Neural cell (in vitro differentiated cells): ENCODE results near the gene MB21D2. TPM values are rescaled to one million over a fixed set of nuclear protein-coding genes. Genes with fewer than 3 reads are reported as not detected.

Experiments used
- H2AFZ ChIP-seq: fragments of 200-600, 300-800 bp; sonication (generic), shearing (Covaris generic); 2 replicates; pipeline ENCODE4 v1.6.0; 2014; ENCODE audit warnings: low read depth, mild to moderate bottlenecking, antibody characterized with exemption, low read length, moderate library complexity
- H3F3A ChIP-seq: fragments of 200-600 bp; shearing (Covaris generic); 2 replicates; pipeline ENCODE4 v1.6.1; 2016; ENCODE audit warnings: mild to moderate bottlenecking, moderate library complexity, mixed read lengths, antibody characterized with exemption, low read length; ENCODE audit not compliant: insufficient read depth, poor library complexity, severe bottlenecking
- H3K27ac ChIP-seq: fragments of 200-600, 300-800 bp; sonication (generic), shearing (Covaris generic); 2 replicates; pipeline ENCODE4 v1.5.1; 2014; ENCODE audit warnings: mild to moderate bottlenecking, low read length, moderate library complexity
- H3K27me3 ChIP-seq: fragments of 300-800, 200-600 bp; sonication (generic), shearing (Covaris generic); 2 replicates; pipeline ENCODE4 v1.6.0; 2014; ENCODE audit warnings: mild to moderate bottlenecking, low read depth, low read length, moderate library complexity; ENCODE audit not compliant: insufficient read depth
- H3K36me3 ChIP-seq: fragments of 300-800, 200-600 bp; sonication (generic), shearing (Covaris generic); 2 replicates; pipeline ENCODE4 v1.5.1; 2014; ENCODE audit warnings: mild to moderate bottlenecking, antibody characterized with exemption, low read length, moderate library complexity; ENCODE audit not compliant: insufficient read depth
- H3K4me2 ChIP-seq: fragments of 300-800, 200-600 bp; sonication (generic), shearing (Covaris generic); 2 replicates; pipeline ENCODE4 v1.6.0; 2014; ENCODE audit warnings: mild to moderate bottlenecking, low read length
- H3K4me3 ChIP-seq: fragments of 300-800, 200-600 bp; sonication (generic), shearing (Covaris generic); 2 replicates; pipeline ENCODE4 v1.5.1; 2014; ENCODE audit warnings: mild to moderate bottlenecking, low read length, moderate library complexity
- H3K79me2 ChIP-seq: fragments of 200-600 bp; shearing (Covaris generic); replicated peaks from 2 replicates; pipeline ENCODE4 v1.6.0; 2014; ENCODE audit warnings: mild to moderate bottlenecking, low read length, moderate library complexity; ENCODE audit not compliant: insufficient read depth
- H3K9ac ChIP-seq: fragments of 300-800, 200-600 bp; sonication (generic), shearing (Covaris generic); 2 replicates; pipeline ENCODE4 v1.6.1; 2016; ENCODE audit warnings: mild to moderate bottlenecking, low read length, mixed read lengths
- H3K9me2 ChIP-seq: fragments of 200-600 bp; shearing (Covaris generic); 2 replicates; pipeline ENCODE4 v1.6.1; 2016; ENCODE audit warnings: mild to moderate bottlenecking, low read length, mixed read lengths; ENCODE audit not compliant: insufficient read depth
- H3K9me3 ChIP-seq: fragments of 200-600, 300-800 bp; sonication (generic), shearing (Covaris generic); 2 replicates; pipeline ENCODE4 v1.6.1; 2016; ENCODE audit warnings: mild to moderate bottlenecking, mixed run types, low read length, moderate library complexity, mixed read lengths
- H4K20me1 ChIP-seq: fragments of 200-600 bp; shearing (Covaris generic); 2 replicates; pipeline ENCODE4 v1.6.1; 2016; ENCODE audit warnings: mild to moderate bottlenecking, mixed run types; ENCODE audit not compliant: insufficient read depth
- CTCF ChIP-seq: fragments of 450-650 bp; IDR thresholded peaks from 2 replicates; pipeline ENCODE4 v1.5.1; 2014; ENCODE audit warnings: antibody characterized with exemption, mild to moderate bottlenecking, moderate library complexity; ENCODE audit not compliant: poor library complexity, severe bottlenecking
- EP300 ChIP-seq: fragments of 450-650 bp; conservative IDR thresholded peaks from 2 replicates; pipeline ENCODE4 v1.6.1; 2014; ENCODE audit warnings: antibody characterized with exemption, mild to moderate bottlenecking, moderate library complexity; ENCODE audit not compliant: poor library complexity, severe bottlenecking
- EZH2 ChIP-seq: fragments of 200-600, 300-800 bp; shearing (Covaris generic), sonication (generic); IDR thresholded peaks from 2 replicates; pipeline ENCODE4 v1.6.1; 2014; ENCODE audit warnings: antibody characterized with exemption, low read length, borderline replicate concordance, mild to moderate bottlenecking; ENCODE audit not compliant: insufficient read depth, poor library complexity, severe bottlenecking
- MXI1 ChIP-seq: fragments of 450-650 bp; conservative IDR thresholded peaks from 2 replicates; pipeline ENCODE4 v1.6.1; 2014; ENCODE audit warnings: antibody characterized with exemption, mild to moderate bottlenecking; ENCODE audit not compliant: poor library complexity, severe bottlenecking
- POLR2AphosphoS5 ChIP-seq: IDR thresholded peaks from 2 replicates; pipeline ENCODE4 v1.6.1; 2012
- RAD21 ChIP-seq: fragments of 450-650 bp; conservative IDR thresholded peaks from 2 replicates; pipeline ENCODE4 v1.6.1; 2014; ENCODE audit warnings: antibody characterized with exemption, mild to moderate bottlenecking, moderate library complexity
- REST ChIP-seq: IDR thresholded peaks from 2 replicates; pipeline ENCODE4 v1.6.1; 2012; ENCODE audit warnings: borderline replicate concordance
- SMC3 ChIP-seq: fragments of 450-650 bp; conservative IDR thresholded peaks from 2 replicates; pipeline ENCODE4 v1.6.1; 2014; ENCODE audit warnings: antibody characterized with exemption, mild to moderate bottlenecking, moderate library complexity; ENCODE audit not compliant: poor library complexity
- TAF1 ChIP-seq: IDR thresholded peaks from 2 replicates; pipeline ENCODE4 v1.6.1; 2012; ENCODE audit warnings: low read depth
- polyA plus RNA-seq: library from polyadenylated mRNA; depleted of rRNA; stranded (reverse); fragments of >200 nt; gene quantifications from 2 replicates; pipeline ENCODE4 v1.2.3, GENCODE V29; 2014

Gene MB21D2
- polyA plus RNA-seq, 1 donor from 2014 or later: 39.0 TPM

- Histone ChIP-seq H3K9me2 (no peaks in the 10 kb centered on the region), H3K9ac (peak overlapping the region; percentile 33), H4K20me1 (no peaks in the 10 kb centered on the region), H3K27ac (peak overlapping the region; percentile 60), H3K27me3 (no peaks in the 10 kb centered on the region), H3K9me3 (no peaks in the 10 kb centered on the region), H2AFZ (no peak overlapping the region), H3K4me3 (peak overlapping the region; percentile 22), H3F3A (no peaks in the 10 kb centered on the region), H3K4me2 (peak overlapping the region; percentile 7), H3K36me3 (no peaks in the 10 kb centered on the region), H3K79me2 (peaks cover 8% of the 10 kb centered on the region)
- TF ChIP-seq MXI1 (peak; percentile 35), POLR2AphosphoS5 (peak; percentile 28), EP300 (peak; percentile 62), REST (no peak), CTCF (no peak)
Measured at GRCh38 chr3:192864941-192865340, 52.7 kb downstream of the MB21D2 start.

DNA sequence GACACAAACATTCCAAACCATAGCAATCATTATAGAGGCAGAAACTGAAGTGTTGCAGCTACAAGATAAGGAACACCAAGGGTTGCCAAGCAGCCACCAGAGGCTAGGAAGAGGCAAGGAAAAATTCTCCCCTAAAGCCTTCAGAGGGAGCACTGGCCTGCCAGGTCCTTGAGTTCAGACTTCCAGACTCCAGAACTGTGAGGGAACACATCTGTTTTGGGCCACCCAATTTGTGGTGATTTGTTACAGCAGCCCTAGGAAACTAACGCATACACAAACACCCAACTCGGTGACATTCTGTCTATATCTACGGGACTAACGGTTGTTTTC lies 54.6 kb downstream of the MB21D2 start:
- H3K27me3 ChIP-seq: no peaks in the 10 kb centered on the region
- no peak overlapping the region for H2AFZ ChIP-seq
- no peaks in the 10 kb centered on the region for H3K9me2 ChIP-seq
- H3K36me3 ChIP-seq: no peaks in the 10 kb centered on the region
- no peaks in the 10 kb centered on the region for H3F3A ChIP-seq
- H4K20me1 ChIP-seq: no peaks in the 10 kb centered on the region
- no peak overlapping the region for H3K9ac ChIP-seq
- H3K9me3 ChIP-seq: no peaks in the 10 kb centered on the region
- TF ChIP-seq SMC3 (no peak), MXI1 (no peak), TAF1 (no peak), EP300 (no peak)
- peaks cover 8% of the 10 kb centered on the region for H3K79me2 ChIP-seq
- H3K4me3 ChIP-seq: no peak overlapping the region
- H3K27ac ChIP-seq: no peak overlapping the region
- H3K4me2 ChIP-seq: no peak overlapping the region

DNA sequence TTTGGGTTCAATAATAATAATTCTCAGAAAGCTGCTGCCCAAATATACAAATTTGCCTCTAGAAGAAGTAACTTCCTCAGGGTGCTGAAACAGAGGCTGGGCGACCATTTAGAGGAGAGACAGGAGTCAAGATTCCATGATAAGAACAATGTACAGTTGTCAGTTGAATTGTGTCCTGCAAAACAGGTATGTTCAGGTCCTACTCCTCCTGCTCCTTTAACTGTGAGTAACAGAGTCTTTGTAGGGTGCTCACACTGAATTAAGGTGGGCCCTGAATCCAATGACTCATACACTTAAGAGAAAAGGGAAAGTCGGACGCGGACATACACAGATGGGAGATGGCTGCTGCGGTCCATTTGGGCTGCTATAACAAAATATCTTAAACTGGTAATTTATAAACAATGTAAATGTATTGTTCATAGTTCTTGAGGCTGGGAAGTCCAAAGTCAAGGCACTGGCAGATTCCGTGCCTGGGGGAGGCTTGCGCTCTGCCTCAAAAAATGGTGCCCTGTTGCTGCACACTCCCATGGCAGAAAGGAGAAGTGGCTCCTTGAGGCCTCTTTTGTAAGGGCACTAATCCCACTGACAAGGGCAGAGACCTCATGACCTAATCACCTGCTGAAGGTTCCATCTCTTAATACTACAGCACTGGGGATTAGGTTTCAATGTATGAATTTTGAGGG lies 55.1 kb downstream of the MB21D2 start:
- Histone ChIP-seq H4K20me1 (no peaks in the 10 kb centered on the region), H3K27me3 (no peaks in the 10 kb centered on the region), H3K9me3 (no peaks in the 10 kb centered on the region), H3K4me3 (no peak overlapping the region), H3F3A (no peaks in the 10 kb centered on the region), H3K4me2 (no peak overlapping the region), H3K36me3 (no peaks in the 10 kb centered on the region), H3K9me2 (no peaks in the 10 kb centered on the region), H3K27ac (no peak overlapping the region), H2AFZ (no peak overlapping the region), H3K9ac (no peak overlapping the region), H3K79me2 (peaks cover 4% of the 10 kb centered on the region)
- no peak for TF ChIP-seq SMC3
- no peak for TF ChIP-seq MXI1
- no peak for TF ChIP-seq EZH2
- no peak for TF ChIP-seq REST
- no peak for TF ChIP-seq POLR2AphosphoS5
- TF ChIP-seq RAD21: no peak
- TF ChIP-seq TAF1: no peak
- TF ChIP-seq EP300: no peak
- no peak for TF ChIP-seq CTCF
